ENCODE results near the gene NFYB.

- TF ChIP-seq CTCF (IDR thresholded peaks at IDR 0.05), result no peak
- TF ChIP-seq EZH2 (IDR thresholded peaks at IDR 0.05; ENCODE audit: borderline replicate concordance, insufficient read depth, low read depth, low read length, poor library complexity, severe bottlenecking), result no peak
These were observed 11.5 kb downstream of the NFYB start for GRCh38 chr12:104126548-104126947.

Measured in B cell (primary cell).